Keratinocyte (primary cell): ENCODE measurements around the gene CD1D. TPM values are rescaled to one million over a fixed set of nuclear protein-coding genes. Genes with fewer than 3 reads are reported as not detected.
"Not testable (repeated sequence)": the region's sequence is repeated elsewhere in the genome, so short reads cannot be mapped to it uniquely, and the experiment has no call there.

Experiments used
- DNase-seq: peaks from one replicate; pipeline ENCODE4 v3.0.0-alpha.2; 2011; ENCODE audit warnings: low read depth, missing footprints, low spot score
- FAIRE-seq: peaks from 2 replicates; lab custom pipeline; 2011; peaks lifted over from hg19 to GRCh38; lab: Jason Lieb, UNC
- H2AFZ ChIP-seq: 2 replicates; pipeline ENCODE4 v1.6.0; 2012; ENCODE audit warnings: low read length, control low read depth, inconsistent platforms; ENCODE audit not compliant: control insufficient read depth
- H3K27ac ChIP-seq: 2 replicates; pipeline ENCODE4 v1.5.1; 2011; ENCODE audit warnings: low read length; ENCODE audit not compliant: control insufficient read depth, insufficient read depth
- H3K27me3 ChIP-seq: 3 replicates; pipeline ENCODE4 v1.6.0; 2011; ENCODE audit warnings: low read length; ENCODE audit not compliant: control insufficient read depth, insufficient read depth; ENCODE audit errors: extremely low read depth
- H3K36me3 ChIP-seq, 2 experiments: 2 replicates in 1 of 2; 3 replicates in 1 of 2; pipeline ENCODE4 v1.5.1; 2011; ENCODE audit warnings: low read length in 2 of 2, mild to moderate bottlenecking in 1 of 2; ENCODE audit not compliant: control insufficient read depth in 2 of 2, insufficient read depth in 2 of 2; ENCODE audit errors: extremely low read depth in 1 of 2
- H3K4me1 ChIP-seq: 3 replicates; pipeline ENCODE4 v1.5.1; 2011; ENCODE audit warnings: low read length; ENCODE audit not compliant: control insufficient read depth, insufficient read depth; ENCODE audit errors: extremely low read depth
- H3K4me2 ChIP-seq: 3 replicates; pipeline ENCODE4 v1.6.0; 2011; ENCODE audit warnings: low read depth, low read length; ENCODE audit not compliant: control insufficient read depth, insufficient read depth; ENCODE audit errors: extremely low read depth
- H3K4me3 ChIP-seq, 3 experiments: fragments of 200-600 bp in 1 of 3; sonication (generic) in 1 of 3; 2 replicates in 2 of 3; 3 replicates in 1 of 3; pipeline ENCODE4 v1.5.1; 2011 to 2016; ENCODE audit warnings: low read length in 3 of 3, mild to moderate bottlenecking in 3 of 3, control low read depth in 2 of 3, inconsistent platforms in 1 of 3, low read depth in 1 of 3, mixed read lengths in 1 of 3, mixed run types in 1 of 3, moderate library complexity in 1 of 3; ENCODE audit not compliant: control insufficient read depth in 2 of 3, insufficient read depth in 2 of 3; ENCODE audit errors: extremely low read depth in 1 of 3
- H3K79me2 ChIP-seq: 2 replicates; pipeline ENCODE4 v1.6.0; 2012; ENCODE audit warnings: low read length; ENCODE audit not compliant: control insufficient read depth, insufficient read depth
- H3K9ac ChIP-seq: 3 replicates; pipeline ENCODE4 v1.6.0; 2011; ENCODE audit warnings: low read length; ENCODE audit not compliant: control insufficient read depth, insufficient read depth; ENCODE audit errors: extremely low read depth
- H3K9me1 ChIP-seq: 3 replicates; pipeline ENCODE4 v1.6.0; 2011; ENCODE audit warnings: low read length; ENCODE audit not compliant: control insufficient read depth, insufficient read depth; ENCODE audit errors: extremely low read depth
- H3K9me3 ChIP-seq: 2 replicates; pipeline ENCODE4 v1.5.1; 2012; ENCODE audit warnings: low read depth, low read length; ENCODE audit not compliant: control insufficient read depth
- H4K20me1 ChIP-seq: 3 replicates; pipeline ENCODE4 v1.6.0; 2011; ENCODE audit warnings: low read length; ENCODE audit not compliant: control insufficient read depth, insufficient read depth; ENCODE audit errors: extremely low read depth
- EZH2 ChIP-seq: IDR thresholded peaks from one replicate; pipeline ENCODE4 v1.6.1; 2012; ENCODE audit warnings: inconsistent platforms, mild to moderate bottlenecking, low read length, moderate library complexity
- dilution Hi-C: fragments of 300-500 bp; cut with MboI; formaldehyde crosslinking; loops from one replicate; pipeline ENCODE4 v1.7.0; 2020; ENCODE audit warnings: low sequenced_read_pairs; ENCODE audit not compliant: extremely low pct_ligation_motif_present
- polyA plus RNA-seq, 5 experiments: library from polyadenylated mRNA; depleted of rRNA in 3 of 5; stranded (reverse) in 3 of 5; stranded (forward) in 1 of 5; unstranded in 1 of 5; fragments of >200 nt; gene quantifications; 1 replicate in 1 of 5; 2 replicates in 3 of 5; 3 replicates in 1 of 5; pipeline versions ENCODE4 v1.2.1 to v1.2.3, GENCODE V29; 2011 to 2012; ENCODE audit warnings: missing spikeins in 2 of 5, low read depth in 1 of 5, low replicate concordance in 1 of 5
- TF ChIP-seq, protein P1 (sequence below), 3 experiments: IDR thresholded peaks in 1 of 3; conservative IDR thresholded peaks in 1 of 3; optimal IDR thresholded peaks in 1 of 3; 2 replicates in 2 of 3; 3 replicates in 1 of 3; pipeline versions ENCODE3 to v1.5.1; 2011; ENCODE audit warnings: low read length in 3 of 3, mild to moderate bottlenecking in 3 of 3, moderate library complexity in 2 of 3, control low read depth in 1 of 3, inconsistent platforms in 1 of 3; ENCODE audit not compliant: insufficient read depth in 2 of 3; ENCODE audit errors: extremely low read depth in 1 of 3

Gene CD1D
- polyA plus RNA-seq, 1 donor (not counting 4 experiments of a cell fraction or from before 2014, with no cell fraction given), result 2.8 TPM

DNA sequence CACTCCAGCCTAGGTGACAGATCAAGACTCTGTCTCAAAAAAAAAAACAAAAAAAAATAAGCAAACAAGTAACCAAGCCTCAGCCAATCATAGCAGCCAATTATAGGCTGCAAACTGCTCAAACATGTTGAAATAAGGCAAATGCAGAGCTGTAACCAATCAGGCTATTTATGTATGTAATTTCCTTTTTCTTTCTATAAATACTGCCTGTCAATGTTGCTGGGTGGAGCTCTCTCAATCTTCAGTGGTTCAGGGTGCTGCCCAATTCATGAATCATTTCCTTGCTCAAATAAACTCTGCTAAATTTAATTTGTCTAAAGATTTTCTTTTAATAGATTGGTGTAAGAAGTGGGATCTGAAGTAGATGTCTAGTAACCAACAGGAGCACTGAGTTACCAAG lies 11.6 kb upstream of the CD1D start:
- H3K36me3 ChIP-seq, result no peaks in the 10 kb centered on the region
- DNase-seq, result no peak
- no peak overlapping the region for H3K4me2 ChIP-seq
- no peaks in the 10 kb centered on the region for H3K27me3 ChIP-seq
- H3K9me3 ChIP-seq, result no peaks in the 10 kb centered on the region
- no peak for FAIRE-seq
- H3K9me1 ChIP-seq, result no peaks in the 10 kb centered on the region
- dilution Hi-C loops, result no loop called here
- H3K4me1 ChIP-seq, result no peaks in the 10 kb centered on the region
- no peaks in the 10 kb centered on the region for H4K20me1 ChIP-seq
- no peak for TF ChIP-seq EZH2
- TF ChIP-seq, protein P1, sequence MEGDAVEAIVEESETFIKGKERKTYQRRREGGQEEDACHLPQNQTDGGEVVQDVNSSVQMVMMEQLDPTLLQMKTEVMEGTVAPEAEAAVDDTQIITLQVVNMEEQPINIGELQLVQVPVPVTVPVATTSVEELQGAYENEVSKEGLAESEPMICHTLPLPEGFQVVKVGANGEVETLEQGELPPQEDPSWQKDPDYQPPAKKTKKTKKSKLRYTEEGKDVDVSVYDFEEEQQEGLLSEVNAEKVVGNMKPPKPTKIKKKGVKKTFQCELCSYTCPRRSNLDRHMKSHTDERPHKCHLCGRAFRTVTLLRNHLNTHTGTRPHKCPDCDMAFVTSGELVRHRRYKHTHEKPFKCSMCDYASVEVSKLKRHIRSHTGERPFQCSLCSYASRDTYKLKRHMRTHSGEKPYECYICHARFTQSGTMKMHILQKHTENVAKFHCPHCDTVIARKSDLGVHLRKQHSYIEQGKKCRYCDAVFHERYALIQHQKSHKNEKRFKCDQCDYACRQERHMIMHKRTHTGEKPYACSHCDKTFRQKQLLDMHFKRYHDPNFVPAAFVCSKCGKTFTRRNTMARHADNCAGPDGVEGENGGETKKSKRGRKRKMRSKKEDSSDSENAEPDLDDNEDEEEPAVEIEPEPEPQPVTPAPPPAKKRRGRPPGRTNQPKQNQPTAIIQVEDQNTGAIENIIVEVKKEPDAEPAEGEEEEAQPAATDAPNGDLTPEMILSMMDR (optimal IDR thresholded peaks at IDR 0.05 in 1 of 3, IDR thresholded peaks at IDR 0.05 in 1 of 3, conservative IDR thresholded peaks at IDR 0.05 in 1 of 3; ENCODE audit: extremely low read depth in 1 of 3, insufficient read depth in 2 of 3, low read length in 3 of 3), result no peak
- no peak overlapping the region for H2AFZ ChIP-seq
- no peaks in the 10 kb centered on the region for H3K79me2 ChIP-seq
- H3K9ac ChIP-seq, result no peak overlapping the region
- H3K27ac ChIP-seq, result no peak overlapping the region
- H3K4me3 ChIP-seq, result no peak overlapping the region

DNA sequence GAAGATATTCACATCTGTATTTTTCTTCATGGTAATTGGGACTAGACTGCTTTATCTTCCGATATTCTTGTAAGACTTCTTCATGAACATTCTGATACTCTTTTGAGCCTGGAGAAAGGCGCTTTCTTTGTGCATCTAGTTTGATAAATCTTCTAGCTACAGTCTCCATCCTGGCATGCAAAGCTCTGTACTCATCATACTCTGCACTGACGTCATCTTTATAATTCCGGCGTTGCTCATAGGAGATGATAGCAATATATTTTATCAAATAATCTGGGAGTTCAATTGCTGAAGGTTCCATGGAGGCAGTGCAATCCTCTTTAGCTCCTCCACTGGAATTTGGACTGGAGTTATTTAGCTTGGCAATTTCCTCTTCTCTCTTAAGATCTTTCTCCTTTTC lies 4.8 kb upstream of the CD1D start:
- H3K9me1 ChIP-seq, H3K4me2 ChIP-seq, dilution Hi-C loops, H3K9me3 ChIP-seq, H3K4me3 ChIP-seq, H3K9ac ChIP-seq, FAIRE-seq, DNase-seq, H3K79me2 ChIP-seq, H3K27ac ChIP-seq, H3K36me3 ChIP-seq, H3K27me3 ChIP-seq, H2AFZ ChIP-seq, H4K20me1 ChIP-seq: not testable (repeated sequence)
- peaks cover 12% of the 10 kb centered on the region for H3K4me1 ChIP-seq

DNA sequence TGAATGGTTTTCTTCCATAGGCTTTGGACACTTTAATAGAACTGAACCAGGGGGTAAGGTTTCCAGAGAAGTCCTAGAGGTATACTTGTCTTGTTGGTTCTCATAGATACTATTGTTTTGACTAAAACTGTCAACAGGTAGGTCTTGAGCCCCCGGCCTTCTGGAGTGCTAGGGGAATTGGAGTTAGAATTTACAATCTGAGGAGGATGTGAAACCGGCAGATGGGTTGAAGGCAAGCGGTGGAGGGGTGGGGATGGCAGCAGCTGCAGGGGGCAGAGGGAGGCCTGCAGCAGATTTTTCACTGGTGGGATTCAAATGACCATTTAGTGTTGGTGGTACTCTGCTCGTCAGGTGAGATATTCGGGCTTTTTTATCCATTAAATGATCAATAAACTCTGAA lies 4.3 kb upstream of the CD1D start:
- H3K4me1 ChIP-seq, result peaks cover 14% of the 10 kb centered on the region
- no peak overlapping the region for H3K4me3 ChIP-seq
- no peak for DNase-seq
- no peaks in the 10 kb centered on the region for H3K36me3 ChIP-seq
- no peaks in the 10 kb centered on the region for H3K27me3 ChIP-seq
- no peaks in the 10 kb centered on the region for H3K79me2 ChIP-seq
- TF ChIP-seq, protein P1 (optimal IDR thresholded peaks at IDR 0.05 in 1 of 3, IDR thresholded peaks at IDR 0.05 in 1 of 3, conservative IDR thresholded peaks at IDR 0.05 in 1 of 3; ENCODE audit: extremely low read depth in 1 of 3, insufficient read depth in 2 of 3, low read length in 3 of 3), result no peak
- no peak for TF ChIP-seq EZH2
- dilution Hi-C loops, result no loop called here
- no peak overlapping the region for H2AFZ ChIP-seq
- H3K27ac ChIP-seq, result no peak overlapping the region
- no peaks in the 10 kb centered on the region for H3K9me1 ChIP-seq
- H3K9ac ChIP-seq, result no peak overlapping the region
- H4K20me1 ChIP-seq, result no peaks in the 10 kb centered on the region
- H3K4me2 ChIP-seq, result no peak overlapping the region
- H3K9me3 ChIP-seq, result no peaks in the 10 kb centered on the region
- FAIRE-seq, result no peak
